Urinary bladder (tissue), 4 donors: ENCODE measurements around the gene ADCY5. TPM values are rescaled to one million over a fixed set of nuclear protein-coding genes. Genes with fewer than 3 reads are reported as not detected.

ENCODE experiments used
- DNase-seq: peaks from one replicate; pipeline ENCODE4 v3.0.0-alpha.2; 2015; ENCODE audit errors: extremely low spot score
- H3K27ac ChIP-seq: one replicate; pipeline ENCODE4 v1.5.1; 2013; ENCODE audit warnings: low read depth, mild to moderate bottlenecking, moderate library complexity
- H3K36me3 ChIP-seq: one replicate; pipeline ENCODE4 v1.6.1; 2013; ENCODE audit warnings: mild to moderate bottlenecking, moderate library complexity; ENCODE audit not compliant: insufficient read depth
- H3K4me1 ChIP-seq: one replicate; pipeline ENCODE4 v1.6.1; 2013; ENCODE audit warnings: mild to moderate bottlenecking, moderate library complexity; ENCODE audit not compliant: insufficient read depth
- H3K4me3 ChIP-seq: one replicate; pipeline ENCODE4 v1.5.1; 2013; ENCODE audit warnings: low read depth, low read length
- WGBS: extraction: QIAGEN DNeasy Blood & Tissue Kit; methylation state at CpG from one replicate; pipeline ENCODE4 v1.1.7; 2013; 5-methylcytosine and 5-hydroxymethylcytosine counted together
- polyA plus RNA-seq: library from polyadenylated mRNA; stranded (reverse); fragments of 200-250 nt; gene quantifications from one replicate; pipeline ENCODE4 v1.2.3, GENCODE V29; 2013
- total RNA-seq: library from RNA; depleted of rRNA; stranded (reverse); fragments of >200 nt; gene quantifications from one replicate; pipeline ENCODE4 v1.2.3, GENCODE V29; 2014
- donor health status: healthy with polysubstance abuse.
- donor health status: healthy.

The ADCY5 gene
- total and polyA plus RNA-seq, 2 donors: 25.1 to 53.1 TPM

GRCh38 chr3:123310741-123311140 is 138.1 kb downstream of the ADCY5 start:
- Histone ChIP-seq H3K4me1 (no peaks in the 10 kb centered on the region), H3K4me3 (no peak overlapping the region), H3K27ac (no peak overlapping the region), H3K36me3 (no peaks in the 10 kb centered on the region)
- WGBS: 67% methylated on average over 6 of the region's 6 CpGs
- no peak for DNase-seq

- H3K27ac ChIP-seq: no peak overlapping the region
- DNase-seq: no peak
- H3K4me1 ChIP-seq: no peaks in the 10 kb centered on the region
- H3K36me3 ChIP-seq: no peaks in the 10 kb centered on the region
- H3K4me3 ChIP-seq: no peak overlapping the region
- 91% methylated on average over 8 of the region's 8 CpGs for WGBS
Measured at GRCh38 chr3:123310186-123310585, 138.7 kb downstream of the ADCY5 start.

GRCh38 chr3:123307064-123307463 is 141.8 kb downstream of the ADCY5 start:
- no peak for DNase-seq
- Histone ChIP-seq H3K4me3 (no peak overlapping the region), H3K4me1 (no peaks in the 10 kb centered on the region), H3K36me3 (no peaks in the 10 kb centered on the region), H3K27ac (no peak overlapping the region)
- 93% methylated on average over 5 of the region's 5 CpGs for WGBS

- no peak for DNase-seq
- no peaks in the 10 kb centered on the region for H3K36me3 ChIP-seq
- WGBS: 87% methylated on average over 2 of the region's 2 CpGs
- no peak overlapping the region for H3K4me3 ChIP-seq
- no peak overlapping the region for H3K27ac ChIP-seq
- no peaks in the 10 kb centered on the region for H3K4me1 ChIP-seq
Measured at GRCh38 chr3:123305192-123305591, 143.7 kb downstream of the ADCY5 start.

- DNase-seq: no peak
- 92% methylated on average over 15 of the region's 15 CpGs for WGBS
- Histone ChIP-seq H3K36me3 (no peaks in the 10 kb centered on the region), H3K4me1 (no peaks in the 10 kb centered on the region), H3K4me3 (no peak overlapping the region), H3K27ac (no peak overlapping the region)
Measured at GRCh38 chr3:123303976-123304560, 144.8 kb downstream of the ADCY5 start.

- Histone ChIP-seq H3K36me3 (no peaks in the 10 kb centered on the region), H3K27ac (no peak overlapping the region), H3K4me3 (no peak overlapping the region), H3K4me1 (no peaks in the 10 kb centered on the region)
- DNase-seq: no peak
- WGBS: 84% methylated on average over 14 of the region's 14 CpGs
Measured at GRCh38 chr3:123302961-123303360, 145.9 kb downstream of the ADCY5 start.

GRCh38 chr3:123301331-123302184 is 147.3 kb downstream of the ADCY5 start:
- Histone ChIP-seq H3K27ac (no peak overlapping the region), H3K4me3 (no peak overlapping the region), H3K36me3 (no peaks in the 10 kb centered on the region), H3K4me1 (no peaks in the 10 kb centered on the region)
- WGBS: 65% methylated on average over 4 of the region's 4 CpGs
- DNase-seq: no peak

- no peaks in the 10 kb centered on the region for H3K4me1 ChIP-seq
- no peaks in the 10 kb centered on the region for H3K36me3 ChIP-seq
- no peak overlapping the region for H3K4me3 ChIP-seq
- H3K27ac ChIP-seq: no peak overlapping the region
- 79% methylated on average over 8 of the region's 8 CpGs for WGBS
- DNase-seq: no peak
Measured at GRCh38 chr3:123300583-123300982, 148.3 kb downstream of the ADCY5 start.

- H3K27ac ChIP-seq: no peak overlapping the region
- 90% methylated on average over 16 of the region's 16 CpGs for WGBS
- H3K36me3 ChIP-seq: no peaks in the 10 kb centered on the region
- H3K4me3 ChIP-seq: no peak overlapping the region
- DNase-seq: no peak
- H3K4me1 ChIP-seq: no peaks in the 10 kb centered on the region
Measured at GRCh38 chr3:123300056-123300455, 148.8 kb downstream of the ADCY5 start.

GRCh38 chr3:123299581-123299980 is 149.3 kb downstream of the ADCY5 start:
- 68% methylated on average over 8 of the region's 8 CpGs for WGBS
- no peak overlapping the region for H3K4me3 ChIP-seq
- H3K27ac ChIP-seq: no peak overlapping the region
- DNase-seq: no peak
- no peaks in the 10 kb centered on the region for H3K4me1 ChIP-seq
- no peaks in the 10 kb centered on the region for H3K36me3 ChIP-seq

- 78% methylated on average over 5 of the region's 5 CpGs for WGBS
- Histone ChIP-seq H3K36me3 (no peaks in the 10 kb centered on the region), H3K27ac (no peak overlapping the region), H3K4me3 (no peak overlapping the region), H3K4me1 (no peaks in the 10 kb centered on the region)
- DNase-seq: no peak
Measured at GRCh38 chr3:123298903-123299302, 150.0 kb downstream of the ADCY5 start.

- DNase-seq: no peak
- Histone ChIP-seq H3K36me3 (no peaks in the 10 kb centered on the region), H3K27ac (no peak overlapping the region)
Measured at GRCh38 chr3:123297627-123297899, 151.3 kb downstream of the ADCY5 start.

GRCh38 chr3:123296836-123297626 is 151.9 kb downstream of the ADCY5 start:
- DNase-seq: no peak
- H3K4me3 ChIP-seq: no peak overlapping the region
- H3K27ac ChIP-seq: no peak overlapping the region
- 83% methylated on average over 13 of the region's 13 CpGs for WGBS
- no peaks in the 10 kb centered on the region for H3K36me3 ChIP-seq
- no peaks in the 10 kb centered on the region for H3K4me1 ChIP-seq

More at GRCh38 chr3:123297627-123297899, 151.3 kb downstream of the ADCY5 start:
- 84% methylated on average over 6 of the region's 6 CpGs for WGBS
- no peaks in the 10 kb centered on the region for H3K4me1 ChIP-seq
- H3K4me3 ChIP-seq: no peak overlapping the region

GRCh38 chr3:123296261-123296660 is 152.6 kb downstream of the ADCY5 start:
- Histone ChIP-seq H3K4me1 (no peaks in the 10 kb centered on the region), H3K27ac (no peak overlapping the region), H3K4me3 (no peak overlapping the region), H3K36me3 (no peaks in the 10 kb centered on the region)
- 92% methylated on average over 7 of the region's 7 CpGs for WGBS
- DNase-seq: no peak
